ENCODE measurements around the gene SPATA19. TPM values are rescaled to one million over a fixed set of nuclear protein-coding genes. Genes with fewer than 3 reads are reported as not detected.

The SPATA19 gene
- total RNA-seq, 2 donors from 2014 or later = not detected

DNA sequence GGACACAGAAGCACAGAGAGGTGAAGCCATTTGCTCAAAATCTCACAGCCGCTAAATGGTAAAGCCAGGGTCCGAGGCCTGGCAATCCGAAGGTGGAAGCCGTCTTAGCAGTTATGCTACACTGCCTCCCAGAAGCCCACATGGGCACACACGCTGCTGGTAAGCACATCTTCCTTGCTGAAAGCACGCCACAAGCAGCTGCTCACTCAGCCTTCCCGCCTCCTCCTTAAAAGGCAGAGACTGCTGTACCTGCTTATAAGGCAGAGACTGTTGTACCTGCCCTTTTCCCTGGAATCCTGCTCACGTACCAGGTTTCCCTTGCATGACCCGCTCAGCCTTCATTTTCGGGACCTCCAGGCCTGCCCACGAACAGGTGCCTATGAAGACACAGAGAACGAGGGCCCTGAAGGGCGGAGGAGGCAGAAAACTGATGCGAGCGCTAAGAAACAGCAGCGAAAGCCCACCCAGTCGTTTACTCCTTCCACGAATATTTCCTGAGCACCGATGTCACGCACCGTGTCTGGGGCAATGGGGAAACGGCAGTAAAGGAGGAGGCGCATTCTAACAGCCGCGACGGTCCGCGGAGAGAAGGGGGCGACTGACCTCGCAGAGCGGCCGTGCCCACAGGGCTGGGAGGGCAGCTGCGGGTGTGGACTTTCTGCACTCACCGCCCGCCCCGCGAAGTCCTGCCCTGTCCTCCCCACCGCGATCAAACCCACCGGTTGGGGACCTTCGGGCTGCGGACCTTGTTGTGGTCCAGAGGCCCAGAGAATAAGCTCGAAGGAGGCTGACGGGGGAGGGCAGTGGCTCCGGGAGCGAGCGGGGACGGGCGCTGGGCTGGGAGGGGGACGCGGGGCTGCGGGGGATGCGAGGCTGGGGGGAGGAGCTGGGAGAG, 13.0 kb downstream of the SPATA19 start:
- no peaks in the 10 kb centered on the region for H3K9me3 ChIP-seq
- TF ChIP-seq, protein P1, sequence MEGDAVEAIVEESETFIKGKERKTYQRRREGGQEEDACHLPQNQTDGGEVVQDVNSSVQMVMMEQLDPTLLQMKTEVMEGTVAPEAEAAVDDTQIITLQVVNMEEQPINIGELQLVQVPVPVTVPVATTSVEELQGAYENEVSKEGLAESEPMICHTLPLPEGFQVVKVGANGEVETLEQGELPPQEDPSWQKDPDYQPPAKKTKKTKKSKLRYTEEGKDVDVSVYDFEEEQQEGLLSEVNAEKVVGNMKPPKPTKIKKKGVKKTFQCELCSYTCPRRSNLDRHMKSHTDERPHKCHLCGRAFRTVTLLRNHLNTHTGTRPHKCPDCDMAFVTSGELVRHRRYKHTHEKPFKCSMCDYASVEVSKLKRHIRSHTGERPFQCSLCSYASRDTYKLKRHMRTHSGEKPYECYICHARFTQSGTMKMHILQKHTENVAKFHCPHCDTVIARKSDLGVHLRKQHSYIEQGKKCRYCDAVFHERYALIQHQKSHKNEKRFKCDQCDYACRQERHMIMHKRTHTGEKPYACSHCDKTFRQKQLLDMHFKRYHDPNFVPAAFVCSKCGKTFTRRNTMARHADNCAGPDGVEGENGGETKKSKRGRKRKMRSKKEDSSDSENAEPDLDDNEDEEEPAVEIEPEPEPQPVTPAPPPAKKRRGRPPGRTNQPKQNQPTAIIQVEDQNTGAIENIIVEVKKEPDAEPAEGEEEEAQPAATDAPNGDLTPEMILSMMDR (IDR thresholded peaks at IDR 0.05) = no peak
- H3K4me1 ChIP-seq (ENCODE audit: control insufficient read depth in 1 of 2, low read depth in 2 of 2) = no peaks in the 10 kb centered on the region
- DNase-seq (ENCODE audit: low spot score) (no peak), ATAC-seq (ENCODE audit: insufficient number of reproducible peaks, low FRiP score, low read depth) (no peak)
- no peak overlapping the region for H3K27ac ChIP-seq
- H3K4me3 ChIP-seq = no peak overlapping the region
- H3K27me3 ChIP-seq (replicated peaks; ENCODE audit: insufficient read depth) = no peaks in the 10 kb centered on the region
- H3K36me3 ChIP-seq = no peaks in the 10 kb centered on the region

DNA sequence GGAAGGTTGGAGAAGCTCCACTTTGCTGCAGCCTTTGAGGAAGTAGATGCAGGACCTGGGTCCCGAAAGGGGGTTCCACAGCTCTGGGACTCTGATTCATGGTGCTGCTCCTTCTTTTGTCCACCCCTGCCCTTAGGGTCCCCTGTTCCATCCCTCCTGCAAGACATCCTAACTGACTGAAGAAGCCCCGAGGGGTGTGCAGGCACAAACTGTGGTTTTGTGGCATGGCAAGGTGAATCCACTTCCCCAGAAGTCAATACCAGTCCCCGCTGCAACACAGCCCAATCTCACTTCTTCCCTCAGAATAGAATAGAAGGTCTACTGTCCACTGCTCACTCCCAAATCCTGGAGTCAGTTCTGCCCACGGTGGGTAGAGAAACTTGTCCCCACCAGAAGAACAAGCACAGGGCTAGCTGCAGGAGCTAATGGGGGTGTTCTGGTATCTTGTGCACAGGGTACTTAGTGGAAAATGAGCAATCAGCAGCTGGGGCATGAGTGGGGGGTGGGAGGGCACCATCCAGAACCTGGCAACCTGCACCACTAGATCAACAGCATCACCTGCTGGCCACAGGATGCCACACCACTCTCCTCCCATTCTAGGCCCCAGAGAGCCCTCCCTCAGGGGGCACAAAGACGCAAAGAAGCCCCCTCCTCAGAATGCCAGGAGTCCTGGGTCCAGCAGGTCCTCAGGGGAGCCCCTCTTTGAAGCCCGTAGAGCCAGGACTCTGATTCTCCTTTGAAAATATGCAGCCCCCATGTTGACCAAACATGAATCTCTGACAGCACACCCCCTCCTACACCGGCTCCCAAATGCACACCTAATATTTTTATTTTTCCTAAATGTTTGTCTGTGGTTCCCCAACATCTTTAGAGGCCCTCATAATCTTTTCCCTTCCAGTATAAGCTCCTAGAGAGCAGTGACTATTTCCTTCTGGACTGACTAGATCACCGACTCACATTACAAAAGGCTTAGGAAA, 14.1 kb downstream of the SPATA19 start:
- H3K27me3 ChIP-seq (replicated peaks; ENCODE audit: insufficient read depth) = no peaks in the 10 kb centered on the region
- H3K4me1 ChIP-seq (ENCODE audit: control insufficient read depth in 1 of 2, low read depth in 2 of 2) = no peaks in the 10 kb centered on the region
- no peaks in the 10 kb centered on the region for H3K9me3 ChIP-seq
- H3K36me3 ChIP-seq = no peaks in the 10 kb centered on the region
- TF ChIP-seq, protein P1 (IDR thresholded peaks at IDR 0.05) = no peak
- no peak overlapping the region for H3K27ac ChIP-seq
- no peak for ATAC-seq (ENCODE audit: insufficient number of reproducible peaks, low FRiP score, low read depth)
- H3K4me3 ChIP-seq = no peak overlapping the region
- no peak for DNase-seq (ENCODE audit: low spot score)

DNA sequence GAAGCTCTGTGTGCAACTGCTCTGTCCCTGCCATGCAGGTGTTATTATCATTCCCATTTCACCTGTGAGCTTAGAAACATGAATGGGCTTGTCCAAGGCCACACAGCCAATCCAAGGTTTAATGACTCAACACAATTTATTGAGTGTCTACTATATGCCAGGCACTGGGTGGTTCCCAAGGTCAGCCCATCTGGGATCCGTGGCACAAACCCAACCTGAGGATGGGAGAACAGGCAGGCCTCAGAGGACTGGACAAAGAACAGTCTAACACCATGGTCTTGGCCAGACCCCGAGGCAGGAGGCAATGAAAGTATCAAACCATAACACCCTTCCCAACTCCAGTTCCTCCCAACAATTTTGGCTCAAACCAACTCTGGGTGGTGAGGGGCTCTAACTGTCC, 15.7 kb downstream of the SPATA19 start:
- ATAC-seq (ENCODE audit: insufficient number of reproducible peaks, low FRiP score, low read depth) (no peak), DNase-seq (ENCODE audit: low spot score) (no peak)
- no peak overlapping the region for H3K4me3 ChIP-seq
- TF ChIP-seq, protein P1 (IDR thresholded peaks at IDR 0.05) = no peak
- H3K9me3 ChIP-seq = no peaks in the 10 kb centered on the region
- H3K27me3 ChIP-seq (replicated peaks; ENCODE audit: insufficient read depth) = no peaks in the 10 kb centered on the region
- H3K4me1 ChIP-seq (ENCODE audit: control insufficient read depth in 1 of 2, low read depth in 2 of 2) = no peaks in the 10 kb centered on the region
- H3K27ac ChIP-seq = no peak overlapping the region
- H3K36me3 ChIP-seq = no peaks in the 10 kb centered on the region

DNA sequence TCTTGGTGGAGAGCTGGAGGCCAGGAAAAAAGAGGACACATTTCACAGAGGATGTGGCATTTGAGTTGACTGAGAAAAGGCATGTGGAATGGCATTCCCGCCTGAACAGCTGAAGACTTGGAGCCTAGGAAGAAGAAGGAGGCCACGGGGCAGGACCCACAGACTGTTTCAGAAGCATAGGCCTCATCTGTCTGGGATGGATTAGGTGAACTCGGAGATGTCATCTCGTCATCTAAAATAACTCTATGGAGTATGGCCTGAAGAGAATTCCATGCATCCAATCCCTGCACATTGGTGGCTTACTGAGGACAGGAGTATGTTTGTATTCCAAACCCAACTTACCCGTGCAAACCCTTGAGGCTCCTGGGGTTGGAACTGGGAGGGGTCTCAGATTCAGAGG, 16.4 kb downstream of the SPATA19 start:
- DNase-seq (ENCODE audit: low spot score) (no peak), ATAC-seq (ENCODE audit: insufficient number of reproducible peaks, low FRiP score, low read depth) (no peak)
- H3K36me3 ChIP-seq = no peaks in the 10 kb centered on the region
- no peak overlapping the region for H3K4me3 ChIP-seq
- H3K27ac ChIP-seq = no peak overlapping the region
- H3K9me3 ChIP-seq = no peaks in the 10 kb centered on the region
- H3K4me1 ChIP-seq (ENCODE audit: control insufficient read depth in 1 of 2, low read depth in 2 of 2) = no peaks in the 10 kb centered on the region
- TF ChIP-seq, protein P1 (IDR thresholded peaks at IDR 0.05) = no peak
- no peaks in the 10 kb centered on the region for H3K27me3 ChIP-seq (replicated peaks; ENCODE audit: insufficient read depth)

DNA sequence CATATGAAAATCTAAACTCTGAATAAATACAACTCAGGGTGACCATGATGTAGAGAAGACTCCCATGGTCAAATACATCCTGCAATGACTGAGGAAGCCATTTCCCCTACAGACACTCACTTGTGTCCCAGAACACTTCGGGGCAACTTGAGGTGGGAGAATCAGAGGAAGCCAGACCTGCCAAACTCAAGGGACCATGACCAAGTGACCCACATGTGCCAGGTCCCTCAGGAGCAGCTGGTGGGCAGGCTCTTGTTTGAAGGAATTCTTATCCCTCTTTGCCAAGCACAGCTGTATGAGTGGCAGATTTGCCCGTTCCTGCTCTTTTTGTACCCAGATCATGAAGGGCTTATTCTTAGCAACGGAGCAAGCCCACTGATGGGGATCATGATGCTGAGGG, 17.8 kb downstream of the SPATA19 start:
- Histone ChIP-seq H3K27me3 (replicated peaks; ENCODE audit: insufficient read depth) (no peaks in the 10 kb centered on the region), H3K4me3 (no peak overlapping the region), H3K36me3 (no peaks in the 10 kb centered on the region), H3K4me1 (ENCODE audit: control insufficient read depth in 1 of 2, low read depth in 2 of 2) (no peaks in the 10 kb centered on the region), H3K27ac (no peak overlapping the region), H3K9me3 (no peaks in the 10 kb centered on the region)
- DNase-seq (ENCODE audit: low spot score) (no peak), ATAC-seq (ENCODE audit: insufficient number of reproducible peaks, low FRiP score, low read depth) (no peak)
- TF ChIP-seq, protein P1 (IDR thresholded peaks at IDR 0.05) = no peak
